ENCODE measurements around the gene AMOT.

- TF ChIP-seq CTCF (conservative IDR thresholded peaks at IDR 0.05; ENCODE audit: low read length) (no peak), EZH2phosphoT487 (IDR thresholded peaks at IDR 0.05; ENCODE audit: borderline replicate concordance, low read depth, low read length) (no peak)
Measured at GRCh38 chrX:112834031-112834845, 6.4 kb downstream of the AMOT start.

Measured in OCI-LY7 (cell line).